Measurements from ENCODE around the gene RAD51B. TPM values are rescaled to one million over a fixed set of nuclear protein-coding genes. Genes with fewer than 3 reads are reported as not detected.

The RAD51B gene
- total RNA-seq, 1 experiment from 2014 or later = 8.5 TPM

DNA sequence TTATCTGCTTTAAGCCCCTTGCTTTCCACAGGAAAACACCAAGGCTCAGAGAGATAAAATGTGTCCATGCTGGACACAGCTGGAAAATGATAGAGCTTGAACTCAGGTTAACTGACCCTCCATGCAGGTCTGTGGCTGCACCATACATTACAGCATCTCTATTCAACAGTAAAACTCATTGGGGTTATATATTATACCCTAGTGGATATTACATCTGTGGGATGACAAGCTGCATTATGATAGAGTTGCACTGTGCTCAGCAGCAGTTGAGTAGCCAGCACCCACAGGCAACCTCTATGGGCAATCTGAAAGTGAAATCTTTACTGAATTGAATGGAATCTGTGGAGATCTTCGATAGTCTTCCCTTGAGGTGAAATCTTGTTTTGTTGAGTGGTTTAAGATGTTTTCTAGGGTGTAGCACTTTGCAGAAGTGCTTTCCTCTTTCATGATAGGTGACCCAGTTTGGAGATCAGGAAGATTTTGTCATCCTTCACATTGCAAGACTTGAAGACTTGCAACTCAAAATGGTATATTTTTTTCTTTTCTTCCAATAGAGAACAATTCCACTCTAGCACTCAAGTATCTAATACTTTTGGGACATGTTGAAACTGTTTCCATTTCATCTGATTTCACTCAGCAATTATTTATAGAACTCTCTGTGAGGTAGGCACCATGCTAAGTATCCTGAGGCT lies 389.2 kb downstream of the RAD51B start:
- no peak for TF ChIP-seq TCF7L2 (IDR thresholded peaks at IDR 0.05; ENCODE audit: low read depth, low read length)
- TF ChIP-seq SIN3A (IDR thresholded peaks at IDR 0.05; ENCODE audit: borderline replicate concordance, insufficient read depth, low read depth, low read length) = no peak
- no peak for TF ChIP-seq CTCF (IDR thresholded peaks at IDR 0.05)
- no peak for TF ChIP-seq POLR2AphosphoS5 (IDR thresholded peaks at IDR 0.05; ENCODE audit: low read depth, low read length)
- TF ChIP-seq REST (IDR thresholded peaks at IDR 0.05; ENCODE audit: insufficient read depth in 1 of 2, low read depth in 2 of 2, low read length in 1 of 2) = no peak
- ATAC-seq (no peak; the same call in 1 of the 2 replicates), DNase-seq (ENCODE audit: low read depth, low spot score) (no peak)
- intact Hi-C loops (cut with micrococcal nuclease; ENCODE audit: unreplicated experiment) = no loop called here
- Histone ChIP-seq H3K9me3 (ENCODE audit: control insufficient read depth, insufficient read depth, low read depth, low read length) (no peaks in the 10 kb centered on the region), H3K36me3 (ENCODE audit: control insufficient read depth, insufficient read depth, low read length) (no peaks in the 10 kb centered on the region; the same call in 1 of the 2 replicates), H3K4me1 (ENCODE audit: control insufficient read depth, insufficient read depth, low read length) (peaks cover 5% of the 10 kb centered on the region; the same call in 1 of the 2 replicates), H3K27me3 (ENCODE audit: control insufficient read depth, insufficient read depth, low read length) (no peaks in the 10 kb centered on the region), H3K27ac (ENCODE audit: low read length) (peak overlapping the region; percentile 59; the same call in 1 of the 2 replicates), H3K4me3 (ENCODE audit: low read depth in 2 of 2, low read length in 2 of 2) (no peak overlapping the region)
- POLR2A ChIA-PET = no interaction called here
- CTCF ChIA-PET = no interaction called here
- in situ Hi-C loops (cut with HindIII; ENCODE audit: low pct_unique_long_range_greater_than_20kb, low sequenced_read_pairs) = no loop called here
- BruUV-seq (replicated peaks) = no TSS peak

DNA sequence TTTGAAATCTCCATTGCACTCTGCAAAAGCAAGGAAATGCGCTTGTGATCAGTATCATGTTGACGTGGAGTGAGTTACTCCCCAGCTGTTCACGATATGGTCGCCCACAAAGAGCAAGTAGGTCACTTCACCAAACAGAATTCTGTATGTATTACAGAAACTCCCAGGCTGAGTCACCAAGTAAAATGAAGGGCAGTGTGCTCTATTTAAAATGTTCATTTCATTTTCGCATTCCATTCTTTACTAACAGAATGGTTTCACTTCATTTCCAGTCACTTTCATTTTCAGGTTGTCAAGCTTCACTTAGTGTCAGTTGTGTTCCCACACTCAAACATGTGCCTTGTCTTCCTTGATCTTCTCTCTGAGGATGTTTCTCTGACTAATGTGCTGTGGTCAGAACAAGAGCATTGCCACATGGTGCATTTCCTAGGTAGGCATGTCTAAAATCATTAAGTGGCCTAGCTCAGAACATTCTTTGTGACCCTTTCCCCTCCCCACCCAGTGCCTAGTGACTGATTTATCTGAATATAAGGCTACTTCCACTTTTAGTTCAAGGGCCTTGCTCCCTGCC lies 391.2 kb downstream of the RAD51B start:
- in situ Hi-C loops (cut with HindIII; ENCODE audit: low pct_unique_long_range_greater_than_20kb, low sequenced_read_pairs) (no loop called here), intact Hi-C loops (cut with micrococcal nuclease; ENCODE audit: unreplicated experiment) (no loop called here)
- ChIA-PET CTCF (interaction anchor here (0.6 kb wide), 1 partner anchor 578 kb away, joined by 4 read pairs; no protein-coding TSS in a partner anchor), POLR2A (no interaction called here)
- Histone ChIP-seq H3K27me3 (ENCODE audit: control insufficient read depth, insufficient read depth, low read length) (no peaks in the 10 kb centered on the region), H3K4me3 (ENCODE audit: low read depth in 2 of 2, low read length in 2 of 2) (no peak overlapping the region), H3K4me1 (ENCODE audit: control insufficient read depth, insufficient read depth, low read length) (peaks cover 5% of the 10 kb centered on the region; the same call in 1 of the 2 replicates), H3K27ac (ENCODE audit: low read length) (peak overlapping the region; percentile 69), H3K36me3 (ENCODE audit: control insufficient read depth, insufficient read depth, low read length) (no peaks in the 10 kb centered on the region; the same call in 1 of the 2 replicates), H3K9me3 (ENCODE audit: control insufficient read depth, insufficient read depth, low read depth, low read length) (no peaks in the 10 kb centered on the region)
- TF ChIP-seq POLR2AphosphoS5 (IDR thresholded peaks at IDR 0.05; ENCODE audit: low read depth, low read length) (no peak), SIN3A (IDR thresholded peaks at IDR 0.05; ENCODE audit: borderline replicate concordance, insufficient read depth, low read depth, low read length) (no peak), TCF7L2 (IDR thresholded peaks at IDR 0.05; ENCODE audit: low read depth, low read length) (no peak), CTCF (IDR thresholded peaks at IDR 0.05) (no peak), REST (IDR thresholded peaks at IDR 0.05; ENCODE audit: insufficient read depth in 1 of 2, low read depth in 2 of 2, low read length in 1 of 2) (no peak)
- BruUV-seq (replicated peaks) = no TSS peak
- no peak for DNase-seq (ENCODE audit: low read depth, low spot score)
- peak; percentile 66; the same call in 1 of the 2 replicates for ATAC-seq
